Transverse colon (tissue), 4 donors: ENCODE data around the gene XPO6.
A peak's percentile ranks its signal among the peaks of the same experiment; 100 is the strongest.

Source experiments
- CTCF ChIP-seq, 5 experiments: fragments of 200-600 bp in 3 of 5; fragments of 450-650 bp in 2 of 5; sonication (generic) in 3 of 5; IDR thresholded peaks; 1 replicate in 2 of 5; 2 replicates in 3 of 5; pipeline ENCODE4 v1.5.1; 2016 to 2017; ENCODE audit warnings: antibody characterized with exemption in 5 of 5, inconsistent platforms in 3 of 5, mild to moderate bottlenecking in 2 of 5, moderate library complexity in 1 of 5
- EP300 ChIP-seq: sonication (generic); formaldehyde crosslinking; IDR thresholded peaks from one replicate; pipeline ENCODE4 v1.6.1; 2017; ENCODE audit warnings: antibody characterized with exemption, low read depth
- POLR2A ChIP-seq: fragments of 450-650 bp; IDR thresholded peaks from one replicate; pipeline ENCODE4 v1.6.1; 2016; ENCODE audit warnings: antibody characterized with exemption, mild to moderate bottlenecking, moderate library complexity
- POLR2AphosphoS5 ChIP-seq, 3 donors: sonication (generic); formaldehyde crosslinking; IDR thresholded peaks; one replicate each; pipeline ENCODE4 v1.6.1; 2016; ENCODE audit warnings: antibody characterized with exemption in 3 of 3

- TF ChIP-seq CTCF (IDR thresholded peaks at IDR 0.05): peak in 1 of 5 experiments; percentile 18
- no peak for TF ChIP-seq POLR2AphosphoS5 (IDR thresholded peaks at IDR 0.05)
- TF ChIP-seq POLR2A: no peak
- no peak for TF ChIP-seq EP300
Observed at GRCh38 chr16:28139530-28139929, 72.2 kb downstream of the XPO6 start.
